CD4-positive, alpha-beta T cell treated with Interleukin-4 for 4 hours (primary cell): ENCODE results near the gene GUCY1A2.
"Not testable (repeated sequence)": the region's sequence is repeated elsewhere in the genome, so short reads cannot be mapped to it uniquely, and the experiment has no call there.

Source experiments
- DNase-seq: peaks from one replicate; pipeline ENCODE4 v3.0.0-alpha.2; 2020

Gene GUCY1A2

GRCh38 chr11:106828576-106828975, 189.7 kb downstream of the GUCY1A2 start:
- DNase-seq, result no peak

- no peak for DNase-seq
Observed at GRCh38 chr11:106827687-106828086, 190.6 kb downstream of the GUCY1A2 start.

GRCh38 chr11:106826558-106826957, 191.7 kb downstream of the GUCY1A2 start:
- not testable (repeated sequence) for DNase-seq

GRCh38 chr11:106821826-106822225, 196.4 kb downstream of the GUCY1A2 start:
- no peak for DNase-seq

GRCh38 chr11:106821291-106821690, 197.0 kb downstream of the GUCY1A2 start:
- no peak for DNase-seq

GRCh38 chr11:106818443-106818842, 199.8 kb downstream of the GUCY1A2 start:
- DNase-seq, result no peak

- no peak for DNase-seq
Observed at GRCh38 chr11:106815209-106815608, 203.1 kb downstream of the GUCY1A2 start.

- DNase-seq, result no peak
Observed at GRCh38 chr11:106813806-106814205, 204.5 kb downstream of the GUCY1A2 start.

- DNase-seq, result no peak
Observed at GRCh38 chr11:106794058-106794457, 224.2 kb downstream of the GUCY1A2 start.

- DNase-seq, result no peak
Observed at GRCh38 chr11:106789406-106789805, 228.9 kb downstream of the GUCY1A2 start.

- DNase-seq, result no peak
Observed at GRCh38 chr11:106787454-106787853, 230.8 kb downstream of the GUCY1A2 start.

- DNase-seq, result no peak
Observed at GRCh38 chr11:106785913-106786650, 232.2 kb downstream of the GUCY1A2 start.

- DNase-seq, result not testable (repeated sequence)
Observed at GRCh38 chr11:106777302-106777701, 241.0 kb downstream of the GUCY1A2 start.

- no peak for DNase-seq
Observed at GRCh38 chr11:106770489-106771085, 247.7 kb downstream of the GUCY1A2 start.

GRCh38 chr11:106765469-106766258, 252.6 kb downstream of the GUCY1A2 start:
- DNase-seq, result no peak

- no peak for DNase-seq
Observed at GRCh38 chr11:106763501-106763900, 254.8 kb downstream of the GUCY1A2 start.

GRCh38 chr11:106761745-106762144, 256.5 kb downstream of the GUCY1A2 start:
- no peak for DNase-seq

- DNase-seq, result no peak
Observed at GRCh38 chr11:106761240-106761639, 257.0 kb downstream of the GUCY1A2 start.

- no peak for DNase-seq
Observed at GRCh38 chr11:106748059-106748458, 270.2 kb downstream of the GUCY1A2 start.

GRCh38 chr11:106745941-106746340, 272.3 kb downstream of the GUCY1A2 start:
- DNase-seq, result no peak

- DNase-seq, result no peak
Observed at GRCh38 chr11:106733635-106734034, 284.6 kb downstream of the GUCY1A2 start.

- no peak for DNase-seq
Observed at GRCh38 chr11:106728859-106729258, 289.4 kb downstream of the GUCY1A2 start.

- DNase-seq, result no peak
Observed at GRCh38 chr11:106728379-106728778, 289.9 kb downstream of the GUCY1A2 start.

GRCh38 chr11:106727256-106727655, 291.0 kb downstream of the GUCY1A2 start:
- DNase-seq, result no peak
